ENCODE data around the gene TNFAIP8L2. TPM values are rescaled to one million over a fixed set of nuclear protein-coding genes. Genes with fewer than 3 reads are reported as not detected.
A peak's percentile ranks its signal among the peaks of the same experiment; 100 is the strongest.
"Not testable (repeated sequence)": the region's sequence is repeated elsewhere in the genome, so short reads cannot be mapped to it uniquely, and the experiment has no call there.

Gene TNFAIP8L2
- total RNA-seq, 1 donor from 2014 or later = 2.2 TPM

DNA sequence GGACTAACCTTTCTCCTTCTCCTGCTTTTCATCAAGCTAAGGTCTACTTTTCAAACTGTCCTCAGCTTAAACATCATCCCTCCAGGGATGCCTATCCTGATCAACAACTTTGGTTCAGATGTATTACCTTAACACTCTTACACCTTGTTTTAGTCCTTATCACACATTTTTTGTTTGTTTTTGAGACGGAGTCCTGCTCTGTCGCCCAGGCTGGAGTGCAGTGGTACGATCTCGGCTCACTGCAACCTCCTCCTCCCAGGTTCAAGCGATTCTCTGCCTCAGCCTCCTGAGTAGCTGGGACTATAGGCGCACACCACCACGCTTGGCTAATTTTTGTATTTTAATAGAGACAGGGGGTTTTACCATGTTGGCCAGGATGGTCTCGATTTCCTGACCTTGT is 32.2 kb downstream of the TNFAIP8L2 start:
- DNase-seq (ENCODE audit: low spot score) = not testable (repeated sequence)

DNA sequence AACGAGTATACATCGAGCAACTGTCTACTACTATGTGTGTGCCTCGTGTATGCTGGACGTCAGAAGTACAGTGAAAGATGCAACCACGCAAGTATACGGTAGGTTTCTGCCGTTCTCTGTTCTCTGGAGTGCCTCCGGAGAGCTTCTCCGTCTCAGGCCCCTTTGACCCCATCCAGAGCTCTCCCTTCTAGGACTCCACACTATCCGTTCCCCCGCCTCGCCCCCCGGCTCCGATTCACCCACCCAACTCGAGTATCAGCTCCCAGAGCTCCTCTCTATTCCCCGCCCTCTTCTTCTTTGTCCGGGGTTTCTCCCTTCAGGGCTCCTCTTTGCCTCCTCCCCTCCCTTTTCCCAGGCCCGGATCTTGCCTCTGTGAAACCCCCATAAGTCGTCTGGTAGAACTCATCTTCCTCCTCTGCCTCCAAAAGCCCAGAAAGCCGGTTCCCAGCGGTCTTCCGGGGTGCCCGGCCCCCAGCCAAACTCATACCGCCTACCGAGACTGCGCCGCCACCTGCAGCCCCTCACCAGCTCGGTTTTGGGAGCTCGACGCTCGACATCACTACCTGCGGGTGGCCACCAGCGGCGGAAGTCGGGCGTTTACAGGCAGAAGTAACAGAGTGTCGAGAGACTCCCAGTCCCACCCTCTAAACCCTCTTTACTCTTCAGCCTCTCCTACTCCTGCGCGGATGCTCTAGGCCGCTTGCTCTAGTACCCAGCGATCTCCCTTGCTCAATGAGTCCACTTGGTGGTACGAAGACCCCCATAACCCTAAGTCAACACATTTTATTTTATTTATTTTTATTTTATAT is 33.4 kb downstream of the TNFAIP8L2 start, which contains the start of gene VPS72:
Gene VPS72, minus strand, starts transcription at position 561 of the 809 bp plus-strand sequence. Its CDS starts 76 bp downstream, at position 485.
- DNase-seq (ENCODE audit: low spot score) = peak; percentile 95

DNA sequence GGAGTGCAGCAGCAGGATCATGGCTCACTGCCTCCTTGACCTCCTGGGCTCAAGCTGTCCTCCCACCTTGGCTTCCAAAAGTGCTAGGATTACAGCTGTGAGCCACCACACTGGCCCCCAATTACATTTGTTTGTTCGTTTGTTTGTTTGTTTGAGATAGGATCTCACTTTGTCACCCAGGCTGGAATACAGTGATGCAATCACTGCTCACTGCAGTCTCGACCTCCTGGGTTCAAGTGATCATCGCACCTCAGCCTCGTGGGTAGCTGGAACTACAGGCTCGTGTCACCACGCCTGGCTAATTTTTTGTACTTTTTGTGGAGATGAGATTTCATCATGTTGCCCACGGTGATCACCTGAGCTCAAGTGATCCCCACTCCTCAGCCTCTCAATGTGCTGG is 35.6 kb downstream of the TNFAIP8L2 start:
- no peak for DNase-seq (ENCODE audit: low spot score)

DNA sequence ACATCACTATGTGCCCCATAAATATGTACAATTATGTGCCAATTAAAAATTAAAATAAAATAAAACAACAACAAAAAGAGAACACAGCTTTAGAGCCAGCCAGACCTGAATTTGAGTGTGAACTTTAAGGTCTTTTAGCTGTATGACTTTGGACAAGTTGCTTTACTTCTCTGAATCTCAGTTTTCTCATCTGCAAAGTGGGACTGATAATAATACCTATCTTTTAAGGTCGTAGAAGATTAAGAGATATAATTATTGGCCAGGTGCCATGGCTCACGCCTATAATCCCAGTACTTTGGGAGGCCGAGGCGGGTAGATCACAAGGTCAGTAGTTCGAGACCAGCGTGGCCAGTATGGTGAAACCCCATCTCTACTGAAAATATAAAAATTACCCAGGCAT is 36.9 kb downstream of the TNFAIP8L2 start:
- no peak for DNase-seq (ENCODE audit: low spot score)

DNA sequence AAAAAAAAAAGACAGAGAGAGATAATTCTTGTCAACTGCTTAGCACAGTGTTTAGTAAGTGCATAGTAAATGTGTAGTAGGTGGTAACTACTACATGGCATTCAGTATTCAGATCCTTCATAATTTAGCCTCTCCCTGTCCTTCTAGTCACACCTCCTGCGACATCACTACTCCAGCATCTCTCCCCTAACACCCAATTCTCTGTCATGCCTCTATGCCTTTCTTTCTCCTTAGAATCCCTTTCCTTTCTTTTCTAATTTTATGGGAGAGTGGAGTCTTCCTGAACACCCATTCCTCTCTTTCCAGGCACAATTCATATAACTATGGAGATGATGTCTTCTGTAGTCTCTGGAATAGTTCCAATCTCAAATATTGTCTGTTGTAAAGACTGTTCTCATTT is 37.4 kb downstream of the TNFAIP8L2 start:
- no peak for DNase-seq (ENCODE audit: low spot score)

DNA sequence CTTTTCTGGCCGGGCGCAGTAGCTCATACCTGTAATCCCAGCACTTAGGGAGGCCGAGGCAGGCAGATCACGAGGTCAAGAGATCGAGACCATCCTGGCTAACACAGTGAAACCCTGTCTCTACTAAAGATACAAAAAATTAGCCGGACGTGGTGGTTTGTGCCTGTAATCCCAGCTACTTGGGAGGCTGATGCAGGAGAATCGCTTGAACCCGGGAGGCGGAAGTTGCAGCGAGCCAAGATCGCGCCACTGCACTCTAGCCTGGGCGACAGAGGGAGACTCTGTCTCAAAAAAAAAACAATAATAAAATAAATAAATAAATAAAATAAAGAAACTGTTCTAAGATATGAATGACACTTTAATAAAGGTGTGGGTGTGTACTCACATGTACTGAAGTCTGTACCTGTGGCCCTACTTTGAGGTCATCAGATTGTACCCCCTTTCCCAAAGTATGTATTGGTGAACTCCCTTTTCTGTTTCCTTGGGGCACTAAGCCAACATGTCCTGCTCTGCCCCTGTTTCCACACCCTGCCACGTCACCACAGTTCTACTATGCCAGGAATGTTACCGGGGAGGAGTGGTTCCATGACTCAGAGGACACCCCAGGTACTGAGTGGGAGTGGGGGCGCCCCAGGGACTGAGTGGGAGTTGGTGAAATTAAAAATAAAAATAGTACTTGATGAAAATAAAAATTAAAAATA is 38.6 kb downstream of the TNFAIP8L2 start:
- DNase-seq (ENCODE audit: low spot score) = peak; percentile 78

DNA sequence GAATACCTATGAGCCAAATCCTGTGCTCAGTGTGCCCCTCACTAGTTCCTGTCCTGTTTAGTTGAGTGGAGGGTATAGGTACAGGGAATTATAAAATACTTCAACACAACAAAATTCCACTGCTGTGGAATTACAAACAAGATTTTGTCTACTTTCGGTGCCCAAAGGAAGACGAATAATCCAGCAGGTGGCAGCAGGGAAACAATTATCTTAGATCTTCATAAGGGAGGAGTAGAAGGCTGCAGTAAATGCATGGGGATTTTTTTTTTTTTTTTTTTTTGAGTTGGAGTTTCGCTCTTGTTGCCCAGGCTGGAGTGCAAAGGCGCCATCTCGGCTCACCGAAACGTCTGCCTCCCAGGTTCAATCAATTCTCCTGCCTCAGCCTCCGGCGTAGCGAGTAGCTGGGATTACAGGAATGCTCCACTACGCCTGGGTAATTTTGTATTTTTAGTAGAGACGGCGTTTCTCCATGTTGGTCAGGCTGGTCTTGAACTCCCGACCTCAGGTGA is 39.9 kb downstream of the TNFAIP8L2 start:
- DNase-seq (ENCODE audit: low spot score) = peak; percentile 88

DNA sequence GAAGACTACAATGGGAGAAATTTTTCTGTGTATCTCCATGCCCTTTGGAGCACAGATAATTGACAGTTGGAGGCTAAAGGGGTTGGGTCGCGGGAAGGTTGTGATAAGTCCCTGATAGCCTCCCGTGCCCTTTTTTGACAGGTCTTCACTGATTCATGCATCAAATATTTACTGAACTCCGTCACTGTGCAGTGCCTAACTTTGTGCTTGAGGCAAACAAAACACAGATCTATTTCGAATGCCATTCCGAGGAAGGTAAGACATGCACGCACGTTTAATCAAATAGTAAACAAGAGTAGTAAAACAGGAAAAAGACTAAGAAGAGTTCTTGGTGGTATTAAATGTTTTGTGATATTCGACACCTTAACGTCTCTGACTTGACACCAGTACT is 41.4 kb downstream of the TNFAIP8L2 start:
- no peak for DNase-seq (ENCODE audit: low spot score)

DNA sequence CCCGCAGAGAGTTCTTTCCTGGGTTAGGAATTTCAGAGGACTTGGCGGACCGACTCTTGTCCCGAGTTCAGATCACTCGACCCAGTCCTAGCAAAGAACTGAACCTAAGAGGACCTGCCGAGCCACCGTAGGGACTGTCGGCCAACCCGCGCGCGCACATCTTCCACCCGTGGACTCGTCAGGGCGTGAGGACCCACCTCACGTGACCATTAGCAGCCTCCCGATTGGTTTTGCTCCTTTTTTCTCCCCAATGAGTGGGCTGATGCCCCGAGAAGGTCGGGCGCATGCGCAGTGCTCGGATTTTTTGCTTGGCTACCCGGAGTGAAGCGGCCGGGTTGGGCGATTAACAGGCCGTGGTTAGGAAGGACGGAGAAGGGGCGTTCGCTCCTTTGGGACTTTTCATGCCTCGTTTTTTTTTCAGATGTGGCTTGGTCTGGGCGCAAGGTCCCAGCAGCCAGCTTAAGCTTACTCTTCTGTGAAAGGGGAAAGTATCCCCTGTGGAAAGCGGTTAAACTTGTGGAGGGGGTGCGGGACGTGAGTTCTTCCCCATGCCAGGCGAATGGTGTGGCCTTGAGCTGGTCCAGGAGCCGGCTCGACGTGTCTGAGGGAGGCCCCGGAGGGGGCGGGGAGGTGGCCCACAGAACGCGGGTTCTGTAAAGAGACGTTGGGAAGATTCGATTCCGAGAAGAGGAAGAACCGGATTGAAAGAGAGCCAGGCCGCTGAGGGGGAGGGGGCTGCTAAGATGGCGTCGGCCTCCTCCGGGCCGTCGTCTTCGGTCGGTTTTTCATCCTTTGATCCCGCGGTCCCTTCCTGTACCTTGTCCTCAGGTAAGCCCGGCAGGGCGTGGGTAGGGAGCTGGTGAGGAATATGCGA is 42.0 kb downstream of the TNFAIP8L2 start, which contains the start of gene PIP5K1A:
Gene PIP5K1A, plus strand, starts transcription at position 299 of the 874 bp plus-strand sequence. Its CDS starts 445 bp downstream, at position 744.
- DNase-seq (ENCODE audit: low spot score) = peak; percentile 99

DNA sequence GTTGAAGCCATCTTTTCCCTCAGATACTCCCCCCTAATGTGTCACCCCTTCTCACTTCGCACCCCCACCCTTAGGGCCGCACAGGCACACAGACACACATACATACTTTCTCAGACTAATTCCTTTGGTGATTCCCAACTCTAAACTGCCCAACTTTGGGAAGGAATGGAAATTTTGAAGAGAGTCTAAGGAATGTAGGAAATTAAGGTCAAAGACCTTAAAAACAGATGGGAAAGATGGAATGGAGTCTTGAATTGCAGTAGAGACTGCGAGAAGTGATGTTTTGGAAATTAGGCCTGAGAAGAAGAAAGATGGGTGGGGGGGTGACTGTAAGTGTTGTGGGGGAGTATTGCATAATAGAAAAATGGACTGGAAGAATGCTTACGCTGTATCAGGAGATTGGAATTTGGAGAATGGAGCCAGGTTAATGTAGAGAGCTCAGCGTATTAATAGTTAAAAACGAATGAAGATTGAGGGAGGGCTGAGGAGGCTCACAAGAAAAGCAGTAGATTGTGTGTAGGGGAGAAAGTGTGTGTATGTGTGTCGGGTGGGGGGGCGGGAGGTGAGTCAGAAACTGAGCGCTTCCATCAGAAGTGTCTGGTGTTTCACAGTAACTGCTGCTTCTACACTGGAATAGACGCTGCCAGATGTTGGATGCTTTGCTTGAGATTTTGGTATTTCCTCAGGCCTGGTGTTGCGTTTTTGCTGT is 43.6 kb downstream of the TNFAIP8L2 start:
- peak; percentile 67 for DNase-seq (ENCODE audit: low spot score)

DNA sequence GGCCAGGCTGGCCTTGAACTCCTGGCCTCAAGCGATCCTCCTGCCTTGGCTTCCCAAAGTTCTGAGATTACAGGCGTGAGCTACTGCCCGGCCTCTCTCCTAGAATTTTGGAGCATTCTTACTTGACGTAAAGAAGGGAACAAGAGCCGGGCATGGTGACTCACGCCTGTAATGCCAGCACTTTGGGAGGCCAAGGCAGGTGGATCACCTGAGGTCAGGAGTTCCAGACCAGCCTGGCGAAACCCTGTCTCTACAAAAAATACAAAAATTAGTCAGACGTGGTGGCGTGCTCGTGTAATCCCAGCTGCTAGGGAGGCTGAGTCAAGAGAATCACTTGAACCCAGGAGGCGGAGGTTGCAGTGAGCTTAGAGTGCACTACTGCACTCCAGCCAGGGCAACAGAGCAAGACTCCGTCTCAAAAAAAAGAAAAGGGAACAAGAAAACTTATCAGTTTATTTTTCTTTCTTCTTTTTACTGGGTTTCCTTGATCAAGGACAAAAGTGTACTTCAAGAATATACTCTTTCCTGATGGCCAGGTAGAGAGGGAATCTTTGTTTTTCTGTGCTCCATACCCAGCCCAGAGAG is 49.0 kb downstream of the TNFAIP8L2 start:
- DNase-seq (ENCODE audit: low spot score) = not testable (repeated sequence)

Other genes with a start within 250 kb of the TNFAIP8L2 start
- 38.8 TPM for gene SETDB1, start 230.3 kb upstream of the TNFAIP8L2 start, total RNA-seq (ENCODE audit: insufficient read depth, low replicate concordance)
- gene CERS2, start 181.8 kb upstream of the TNFAIP8L2 start, total RNA-seq (ENCODE audit: insufficient read depth, low replicate concordance) = 55.9 TPM
- gene ANXA9, start 174.4 kb upstream of the TNFAIP8L2 start, total RNA-seq (ENCODE audit: insufficient read depth, low replicate concordance) = not detected
- 13.5 TPM for gene MINDY1, start 149.7 kb upstream of the TNFAIP8L2 start, total RNA-seq (ENCODE audit: insufficient read depth, low replicate concordance)
- 22.6 TPM for gene PRUNE1, start 148.2 kb upstream of the TNFAIP8L2 start, total RNA-seq (ENCODE audit: insufficient read depth, low replicate concordance)
- gene BNIPL, start 120.1 kb upstream of the TNFAIP8L2 start, total RNA-seq (ENCODE audit: insufficient read depth, low replicate concordance) = 13.7 TPM
- gene C1orf56, start 108.9 kb upstream of the TNFAIP8L2 start, total RNA-seq (ENCODE audit: insufficient read depth, low replicate concordance) = 2.4 TPM
- gene CDC42SE1, start 97.0 kb upstream of the TNFAIP8L2 start, total RNA-seq (ENCODE audit: insufficient read depth, low replicate concordance) = 33.5 TPM
- 4.1 TPM for gene MLLT11, start 96.3 kb upstream of the TNFAIP8L2 start, total RNA-seq (ENCODE audit: insufficient read depth, low replicate concordance)
- 11.1 TPM for gene GABPB2, start 85.9 kb upstream of the TNFAIP8L2 start, total RNA-seq (ENCODE audit: insufficient read depth, low replicate concordance)
- gene SEMA6C, start 10.0 kb upstream of the TNFAIP8L2 start, total RNA-seq (ENCODE audit: insufficient read depth, low replicate concordance) = 4.8 TPM
- 4.8 TPM for gene LYSMD1, start 9.3 kb downstream of the TNFAIP8L2 start, total RNA-seq (ENCODE audit: insufficient read depth, low replicate concordance)
- 10.1 TPM for gene SCNM1, start 9.5 kb downstream of the TNFAIP8L2 start, total RNA-seq (ENCODE audit: insufficient read depth, low replicate concordance)
- gene TMOD4, start 19.3 kb downstream of the TNFAIP8L2 start, total RNA-seq (ENCODE audit: insufficient read depth, low replicate concordance) = not detected
- gene VPS72, start 33.5 kb downstream of the TNFAIP8L2 start, total RNA-seq (ENCODE audit: insufficient read depth, low replicate concordance) = 61.4 TPM
- 61.9 TPM for gene PIP5K1A, start 41.9 kb downstream of the TNFAIP8L2 start, total RNA-seq (ENCODE audit: insufficient read depth, low replicate concordance)
- gene PSMD4, start 98.1 kb downstream of the TNFAIP8L2 start, total RNA-seq (ENCODE audit: insufficient read depth, low replicate concordance) = 134 TPM
- gene ZNF687, start 125.7 kb downstream of the TNFAIP8L2 start, total RNA-seq (ENCODE audit: insufficient read depth, low replicate concordance) = 11.1 TPM
- 44.3 TPM for gene PI4KB, start 170.8 kb downstream of the TNFAIP8L2 start, total RNA-seq (ENCODE audit: insufficient read depth, low replicate concordance)
- 14.0 TPM for gene RFX5, start 190.6 kb downstream of the TNFAIP8L2 start, total RNA-seq (ENCODE audit: insufficient read depth, low replicate concordance)
- 39.5 TPM for gene SELENBP1, start 216.1 kb downstream of the TNFAIP8L2 start, total RNA-seq (ENCODE audit: insufficient read depth, low replicate concordance)
- gene PSMB4, start 242.9 kb downstream of the TNFAIP8L2 start, total RNA-seq (ENCODE audit: insufficient read depth, low replicate concordance) = 222 TPM

Data from umbilical cord (tissue), 2 donors.